HG03558 (cell line): ENCODE data around the gene PTAFR.
A peak's percentile ranks its signal among the peaks of the same experiment; 100 is the strongest.

ENCODE experiments used
- ATAC-seq: cut with Tn5 transposase; IDR thresholded peaks from one replicate; pipeline ENCODE4 v1.9.1; 2021; ENCODE audit warnings: moderate number of reproducible peaks; ENCODE audit not compliant: unreplicated experiment; ENCODE audit errors: extremely low read depth

PTAFR gene

DNA sequence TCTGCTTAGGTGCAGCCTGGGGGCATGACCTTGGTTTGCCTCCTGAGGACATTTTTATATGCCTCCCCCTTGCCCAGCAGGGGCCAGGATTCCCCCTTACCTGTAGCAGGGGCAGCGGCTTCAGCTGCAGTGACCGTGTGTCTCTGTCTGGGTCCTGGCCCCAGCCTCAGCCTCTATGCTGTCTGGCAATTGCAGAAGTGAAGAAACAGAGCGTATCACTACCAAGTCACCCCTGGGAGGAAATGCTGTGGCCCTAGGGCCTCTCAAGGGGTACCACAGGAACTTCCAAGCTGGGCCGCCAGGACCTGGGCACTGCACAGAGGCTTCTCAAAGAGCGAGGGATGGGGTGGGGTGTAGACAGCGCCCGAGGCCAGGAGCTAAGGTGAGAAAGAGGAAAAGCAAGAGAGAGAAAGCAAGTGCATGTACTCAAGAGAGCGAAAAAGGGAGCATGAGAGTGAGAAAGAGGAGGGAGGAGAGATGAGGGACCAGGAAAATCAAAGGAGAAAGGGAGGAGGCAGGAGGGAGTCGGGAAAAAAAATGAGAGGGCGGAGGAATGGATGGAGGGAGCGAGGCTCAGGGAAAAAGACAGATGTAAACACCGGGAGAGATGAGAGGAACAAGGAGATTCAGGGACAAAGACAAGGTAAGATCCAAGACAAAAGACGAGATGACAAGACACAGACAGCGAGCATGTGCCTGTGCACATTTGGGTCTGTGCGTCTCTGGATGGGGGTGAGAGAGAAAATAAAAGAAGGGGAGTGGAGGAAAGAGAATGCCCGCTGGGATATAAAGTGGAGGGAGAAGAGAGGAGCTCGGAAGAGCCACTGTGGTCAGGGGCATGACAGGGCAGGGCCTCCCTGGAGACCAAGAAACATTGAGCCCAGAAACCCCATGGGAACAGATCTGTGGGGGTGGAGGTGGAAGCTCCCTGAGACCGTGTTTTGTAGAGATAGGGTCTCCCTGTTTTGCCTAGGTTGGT, at the start of gene PTAFR:
TSS of gene PTAFR (minus strand) at position 199 of the 979 bp plus-strand sequence. CDS start 25,669 bp downstream, outside the sequence.
- no peak for ATAC-seq

DNA sequence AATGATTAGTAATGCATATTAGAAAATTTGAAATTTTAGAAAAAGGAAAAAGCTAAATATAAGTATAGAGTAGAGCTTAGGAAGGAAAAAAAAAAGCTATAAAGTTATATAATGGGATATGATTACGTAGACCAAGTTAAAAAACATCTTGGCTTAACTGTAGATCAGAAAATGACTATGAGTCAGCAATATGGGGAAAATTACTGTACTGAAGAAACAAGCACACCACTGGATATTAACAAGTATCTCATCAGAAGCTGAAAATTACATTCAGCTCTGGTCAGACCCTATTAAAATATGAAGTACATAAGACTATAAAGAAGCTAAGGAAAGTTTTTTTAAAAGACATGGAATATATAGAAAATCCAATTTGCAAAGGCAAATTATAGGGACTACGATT, 36.8 kb upstream of the PTAFR start:
- no peak for ATAC-seq

DNA sequence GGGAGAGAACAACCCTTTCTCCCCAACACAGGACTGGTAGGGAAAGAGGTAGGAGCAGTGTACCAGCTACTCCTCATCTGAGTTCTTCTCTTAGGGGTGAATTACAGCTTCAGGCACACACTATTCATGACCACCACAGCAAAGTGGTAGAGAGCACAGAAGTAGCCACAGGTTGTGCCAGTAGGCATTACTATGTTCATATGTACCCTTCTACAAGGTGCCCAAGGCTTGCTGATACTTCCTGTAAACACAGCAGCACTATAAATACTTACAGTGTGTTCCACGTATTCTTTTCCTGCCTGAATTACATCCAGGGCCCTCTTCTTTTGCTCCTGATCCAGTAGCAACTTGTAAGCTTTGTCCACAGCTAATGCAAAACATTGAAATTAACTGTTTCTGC, 33.2 kb upstream of the PTAFR start:
- ATAC-seq: no peak

DNA sequence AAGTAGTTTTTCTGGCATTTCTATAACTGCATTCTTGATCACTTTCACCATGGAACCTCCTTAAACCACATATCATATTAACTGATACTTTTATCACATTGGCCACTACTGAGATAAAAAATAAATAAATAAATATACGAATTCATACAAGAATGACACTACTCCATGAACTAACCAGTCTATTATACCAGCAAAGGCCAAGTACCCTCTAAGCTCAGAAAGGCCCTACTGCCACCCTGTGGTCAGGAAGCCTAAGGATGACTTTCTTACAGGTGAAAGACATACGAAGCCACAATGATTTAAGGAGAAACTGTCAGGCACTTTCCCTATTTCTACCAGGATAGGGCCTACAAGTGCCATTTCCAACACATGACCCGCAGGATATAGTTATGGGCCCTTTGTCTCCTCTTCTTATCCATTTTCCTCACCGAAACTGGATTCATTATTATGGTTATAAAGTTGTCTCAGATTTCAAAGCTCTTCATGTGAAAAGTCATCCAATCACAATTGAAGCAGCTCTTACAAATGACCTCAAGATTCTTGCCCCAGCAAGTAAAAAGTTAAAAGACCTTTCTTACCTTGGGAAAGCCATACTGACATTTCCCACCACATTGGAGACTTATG, 32.4 kb upstream of the PTAFR start:
- ATAC-seq: no peak

GRCh38 chr1:28205243-28205642, 28.8 kb upstream of the PTAFR start:
- no peak for ATAC-seq

GRCh38 chr1:28200234-28200873, 23.9 kb upstream of the PTAFR start:
- ATAC-seq: no peak

DNA sequence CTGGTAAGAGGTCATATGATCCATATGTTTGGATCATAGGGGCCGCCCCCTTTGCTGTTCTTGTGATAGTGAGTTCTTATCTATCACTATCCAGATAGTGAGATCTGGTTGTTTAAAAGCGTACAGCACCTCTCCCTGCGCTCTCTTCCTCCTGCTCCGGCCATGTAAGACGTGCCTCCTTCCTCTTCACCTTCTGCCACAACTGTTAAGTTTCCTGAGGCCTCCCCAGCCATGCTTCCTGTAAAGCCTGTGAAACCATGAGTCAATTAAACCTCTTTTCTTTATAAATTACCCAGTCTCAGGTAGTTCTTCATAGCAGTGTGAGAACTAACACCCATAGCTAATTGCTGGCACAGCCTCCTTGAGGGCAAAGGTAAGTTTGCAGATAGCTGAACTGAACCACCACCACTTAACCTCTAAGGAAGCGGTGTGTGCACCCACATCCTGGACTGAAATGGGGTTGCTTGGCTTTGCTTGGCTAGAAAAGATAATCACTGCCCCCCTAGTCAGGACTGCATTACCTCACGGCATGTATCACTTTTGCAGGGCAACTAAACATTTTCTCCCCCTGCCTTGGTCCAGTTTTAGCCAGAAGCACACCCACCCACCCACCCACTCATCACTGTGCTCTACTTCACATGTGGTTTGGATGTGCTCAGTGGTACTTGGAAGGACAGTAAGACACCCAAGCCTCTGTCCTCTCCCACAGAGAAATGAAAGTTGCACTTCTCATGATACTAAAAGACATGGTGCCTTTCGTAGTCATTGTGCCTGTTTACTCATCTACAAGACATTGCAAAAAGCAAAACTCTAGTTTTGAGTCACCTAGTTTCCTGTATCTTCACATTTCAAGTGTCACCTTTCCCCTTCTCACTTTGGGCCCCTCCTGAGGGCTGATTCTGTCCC, 23.1 kb upstream of the PTAFR start:
- peak; percentile 71 for ATAC-seq

DNA sequence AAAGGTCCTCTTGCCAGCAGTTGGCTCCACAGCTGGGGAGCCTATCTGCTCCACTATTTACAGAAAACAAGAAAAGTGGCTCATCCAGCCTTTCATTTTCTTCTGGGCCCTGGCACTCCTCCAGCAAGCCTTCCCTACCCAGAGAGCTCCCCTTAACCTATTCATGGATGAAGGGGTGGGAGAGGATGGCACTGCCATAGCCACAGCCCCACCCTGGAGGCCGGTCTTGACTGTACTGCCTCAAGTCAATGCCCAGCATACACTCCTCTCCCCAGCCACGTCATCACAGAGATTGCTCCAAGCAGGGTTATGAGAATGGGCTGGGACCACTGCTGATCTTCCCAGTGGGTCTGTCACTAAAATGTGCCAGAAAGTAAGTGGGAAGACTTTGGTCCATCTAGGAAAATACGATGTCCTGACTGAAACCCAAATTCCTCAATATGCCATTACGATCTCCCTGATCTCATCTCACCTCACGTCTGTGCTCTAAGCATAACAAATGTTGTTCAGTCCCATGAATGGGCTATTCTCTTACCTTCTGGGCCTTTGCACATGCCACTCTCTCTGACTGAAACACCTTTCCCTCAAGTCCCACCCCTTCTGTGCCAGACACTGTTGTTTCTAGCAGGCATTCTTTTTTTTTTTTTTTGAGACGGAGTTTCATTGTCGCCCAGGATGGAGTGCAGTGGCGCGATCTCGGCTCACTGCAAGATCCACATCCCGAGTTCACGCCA, 21.4 kb upstream of the PTAFR start:
- no peak for ATAC-seq

DNA sequence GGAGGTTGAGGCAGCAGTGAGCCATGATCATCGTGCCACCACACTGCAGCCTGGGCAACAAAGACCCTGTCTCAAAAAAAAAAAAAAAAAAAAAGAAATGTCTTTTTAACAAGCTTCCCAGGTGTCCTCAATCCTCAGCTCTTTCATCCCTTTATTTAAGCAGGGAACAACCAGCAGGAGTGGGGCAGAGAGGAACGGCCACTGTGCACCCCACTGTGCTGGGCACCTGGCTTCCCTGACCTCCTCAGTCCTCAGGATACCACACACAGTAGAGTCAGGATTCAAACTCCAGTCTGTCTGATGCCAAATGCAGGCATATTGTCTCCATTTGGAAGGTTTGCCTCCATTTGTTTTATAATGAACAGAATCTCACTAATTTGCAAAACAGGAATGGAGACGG, 19.8 kb upstream of the PTAFR start:
- ATAC-seq: no peak

- ATAC-seq: no peak
These were observed 19.3 kb upstream of the PTAFR start for GRCh38 chr1:28195780-28196179.

GRCh38 chr1:28194326-28195035, 18.0 kb upstream of the PTAFR start:
- ATAC-seq: no peak

DNA sequence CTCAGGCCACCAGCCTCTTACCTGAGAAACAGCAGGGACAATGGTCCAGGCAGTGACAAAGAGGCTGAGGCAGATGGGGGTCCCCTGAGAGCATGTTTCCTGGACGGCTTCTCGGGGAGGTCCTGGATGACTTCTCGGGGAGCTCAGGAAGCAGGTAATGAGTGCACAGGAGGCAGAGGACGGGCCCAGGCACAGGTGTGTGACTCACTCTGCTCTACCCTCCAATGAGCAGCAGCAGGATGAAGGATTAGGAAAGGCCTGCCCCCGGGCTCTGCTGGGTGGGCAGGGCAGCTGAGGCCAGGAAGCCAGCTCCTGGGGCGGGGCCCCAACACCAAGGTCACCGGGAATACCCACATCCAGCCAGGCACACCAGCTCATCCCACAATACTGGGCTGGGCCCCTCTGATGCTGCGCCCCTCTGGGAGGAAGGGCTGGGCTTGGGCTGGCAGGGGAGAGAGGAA, 17.2 kb upstream of the PTAFR start:
- ATAC-seq: no peak

DNA sequence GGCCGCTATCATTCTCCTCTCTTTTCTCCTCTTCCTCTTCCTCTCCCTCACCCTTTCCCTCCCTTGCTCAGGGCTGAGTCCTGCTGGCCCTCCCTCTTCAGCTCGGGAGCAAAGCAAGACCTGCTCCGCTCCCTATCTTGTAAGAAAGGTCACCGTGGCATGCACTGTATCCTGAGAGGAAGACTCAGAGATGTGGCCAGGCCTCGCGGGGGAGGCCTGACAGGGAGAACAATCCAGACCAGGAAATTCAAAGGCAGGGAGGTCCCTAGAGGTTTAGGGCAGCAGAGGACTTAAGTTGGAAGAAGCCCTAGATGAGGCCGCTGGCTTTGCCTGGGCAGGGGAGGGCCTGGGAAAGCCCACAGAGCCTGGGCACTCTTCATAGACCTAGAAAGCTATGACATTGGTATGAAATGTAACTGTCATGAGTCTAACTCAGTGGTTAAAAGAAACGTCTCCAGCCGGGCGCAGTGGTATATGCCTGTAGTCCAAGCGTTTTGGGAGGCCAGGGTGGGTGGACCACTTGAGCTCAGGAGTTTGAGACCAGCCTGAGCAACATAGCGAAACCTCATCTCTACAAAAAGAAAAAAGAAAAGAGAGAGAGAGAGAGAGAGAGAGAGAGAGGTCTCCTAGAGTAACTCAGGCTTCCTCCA, 14.6 kb upstream of the PTAFR start:
- no peak for ATAC-seq

GRCh38 chr1:28190337-28190979, 14.0 kb upstream of the PTAFR start:
- ATAC-seq: no peak

DNA sequence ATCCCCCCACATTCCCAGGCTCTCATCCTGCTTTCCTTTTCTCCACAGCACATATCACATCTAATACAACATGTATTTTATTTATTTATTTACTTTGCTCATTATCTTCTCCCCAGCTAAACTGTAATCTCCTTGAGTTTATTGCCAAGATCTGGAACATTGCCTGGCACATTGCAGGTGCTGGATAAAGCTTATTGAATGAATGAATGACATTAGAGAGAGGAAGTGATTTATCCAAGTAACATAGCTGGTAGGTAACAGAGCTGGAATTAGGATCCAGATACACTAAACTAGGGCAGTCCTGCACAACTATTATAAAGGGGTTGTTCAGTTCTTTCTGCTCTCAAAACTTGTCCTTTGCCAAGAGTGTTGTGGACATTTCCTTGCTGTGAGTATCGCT, 8.6 kb upstream of the PTAFR start:
- ATAC-seq: no peak

- no peak for ATAC-seq
These were observed 4.1 kb upstream of the PTAFR start for GRCh38 chr1:28180306-28181305.
